ENCODE results near the gene TCL1B. TPM values are rescaled to one million over a fixed set of nuclear protein-coding genes. Genes with fewer than 3 reads are reported as not detected.
"Not testable (repeated sequence)": the region's sequence is repeated elsewhere in the genome, so short reads cannot be mapped to it uniquely, and the experiment has no call there.

TCL1B gene
- total RNA-seq, 3 donors from 2014 or later = not detected

DNA sequence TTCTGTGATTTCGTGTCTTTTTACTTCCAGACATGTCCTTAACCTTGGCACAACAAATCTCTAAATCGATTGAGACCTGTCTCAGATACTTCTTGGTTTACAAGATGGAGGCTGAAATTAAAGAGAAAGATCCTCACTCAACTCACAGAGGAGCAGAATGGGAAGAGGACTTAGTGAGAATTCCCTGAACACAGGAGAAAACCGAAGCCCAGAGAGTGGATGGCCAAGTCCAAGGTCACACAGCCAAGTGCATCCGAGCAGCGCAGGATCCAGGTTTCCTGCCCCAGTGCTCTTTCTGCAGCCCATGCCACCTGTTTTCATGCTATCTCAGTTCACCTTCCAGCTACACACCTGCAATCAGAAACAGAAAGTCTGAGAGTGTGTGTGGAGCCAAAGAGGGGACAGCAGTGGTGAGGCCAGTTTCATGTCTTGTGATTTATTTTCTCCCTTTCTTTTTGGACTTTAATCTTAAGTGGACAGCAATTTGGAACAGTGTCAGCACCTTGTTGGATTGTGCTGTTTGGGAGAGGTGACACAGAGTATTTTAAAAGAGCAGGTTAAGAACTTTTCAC is 22.9 kb upstream of the TCL1B start:
- DNase-seq = no peak
- intact Hi-C loops (cut with DNase I, micrococcal nuclease) = no loop called here

DNA sequence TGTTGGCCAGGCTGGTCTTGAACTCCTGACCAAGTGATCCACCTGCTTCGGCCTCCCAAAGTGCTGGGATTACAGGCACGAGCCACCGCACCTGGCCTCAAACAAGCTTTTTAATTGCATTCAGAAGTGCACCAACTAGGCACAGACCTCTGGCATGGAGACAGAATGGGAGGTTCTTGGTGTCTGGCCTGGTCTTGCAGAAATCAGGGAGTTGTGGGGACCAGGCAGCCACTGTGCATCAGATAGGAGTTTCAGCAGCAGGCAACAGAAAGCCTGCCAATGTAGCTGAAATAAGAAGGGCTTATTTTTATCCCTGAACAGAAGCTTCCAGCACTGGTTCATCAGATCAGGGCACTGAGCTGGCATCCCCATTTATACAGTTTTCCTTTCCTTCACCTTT is 22.2 kb upstream of the TCL1B start:
- no peaks in the 10 kb centered on the region for H3K36me3 ChIP-seq (ENCODE audit: low read depth)
- TF ChIP-seq, protein P1, sequence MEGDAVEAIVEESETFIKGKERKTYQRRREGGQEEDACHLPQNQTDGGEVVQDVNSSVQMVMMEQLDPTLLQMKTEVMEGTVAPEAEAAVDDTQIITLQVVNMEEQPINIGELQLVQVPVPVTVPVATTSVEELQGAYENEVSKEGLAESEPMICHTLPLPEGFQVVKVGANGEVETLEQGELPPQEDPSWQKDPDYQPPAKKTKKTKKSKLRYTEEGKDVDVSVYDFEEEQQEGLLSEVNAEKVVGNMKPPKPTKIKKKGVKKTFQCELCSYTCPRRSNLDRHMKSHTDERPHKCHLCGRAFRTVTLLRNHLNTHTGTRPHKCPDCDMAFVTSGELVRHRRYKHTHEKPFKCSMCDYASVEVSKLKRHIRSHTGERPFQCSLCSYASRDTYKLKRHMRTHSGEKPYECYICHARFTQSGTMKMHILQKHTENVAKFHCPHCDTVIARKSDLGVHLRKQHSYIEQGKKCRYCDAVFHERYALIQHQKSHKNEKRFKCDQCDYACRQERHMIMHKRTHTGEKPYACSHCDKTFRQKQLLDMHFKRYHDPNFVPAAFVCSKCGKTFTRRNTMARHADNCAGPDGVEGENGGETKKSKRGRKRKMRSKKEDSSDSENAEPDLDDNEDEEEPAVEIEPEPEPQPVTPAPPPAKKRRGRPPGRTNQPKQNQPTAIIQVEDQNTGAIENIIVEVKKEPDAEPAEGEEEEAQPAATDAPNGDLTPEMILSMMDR (IDR thresholded peaks at IDR 0.05) = no peak
- intact Hi-C loops (cut with DNase I, micrococcal nuclease) = no loop called here
- ATAC-seq (no peak), DNase-seq (no peak)
- H3K4me3 ChIP-seq = no peak overlapping the region
- no peaks in the 10 kb centered on the region for H3K9me3 ChIP-seq
- no peaks in the 10 kb centered on the region for H3K4me1 ChIP-seq (ENCODE audit: low read depth)

More for the DNA sequence above, 22.9 kb upstream of the TCL1B start:
- no peak for ATAC-seq
- H3K4me3 ChIP-seq = no peak overlapping the region
- H3K36me3 ChIP-seq (ENCODE audit: low read depth) = no peaks in the 10 kb centered on the region
- TF ChIP-seq, protein P1 (IDR thresholded peaks at IDR 0.05) = no peak
- no peaks in the 10 kb centered on the region for H3K4me1 ChIP-seq (ENCODE audit: low read depth)
- no peaks in the 10 kb centered on the region for H3K9me3 ChIP-seq

DNA sequence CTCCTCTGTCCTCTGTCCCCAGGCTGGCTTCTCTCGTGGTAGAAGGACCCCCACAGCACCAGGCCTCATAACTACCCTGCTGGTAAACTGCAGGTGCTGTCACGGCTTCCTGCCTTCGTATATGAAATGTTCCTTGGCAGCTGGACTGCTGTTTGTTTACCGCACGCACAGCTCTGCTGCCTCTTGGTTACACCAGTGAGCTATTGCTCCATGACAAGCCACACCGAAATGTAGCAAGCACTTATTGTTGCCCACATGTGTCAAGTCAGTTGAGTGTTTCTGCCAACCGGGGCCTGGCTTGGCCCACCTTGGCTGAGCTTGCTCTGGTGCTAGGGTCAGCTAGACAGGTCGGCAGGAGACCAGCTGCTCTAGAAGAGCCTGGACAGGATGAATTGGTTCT is 21.7 kb upstream of the TCL1B start:
- Histone ChIP-seq H3K4me3 (no peak overlapping the region), H3K36me3 (ENCODE audit: low read depth) (no peaks in the 10 kb centered on the region), H3K9me3 (no peaks in the 10 kb centered on the region), H3K4me1 (ENCODE audit: low read depth) (no peaks in the 10 kb centered on the region)
- intact Hi-C loops (cut with DNase I, micrococcal nuclease) = no loop called here
- ATAC-seq (peak; percentile 16), DNase-seq (no peak)
- TF ChIP-seq, protein P1 (IDR thresholded peaks at IDR 0.05) = no peak

DNA sequence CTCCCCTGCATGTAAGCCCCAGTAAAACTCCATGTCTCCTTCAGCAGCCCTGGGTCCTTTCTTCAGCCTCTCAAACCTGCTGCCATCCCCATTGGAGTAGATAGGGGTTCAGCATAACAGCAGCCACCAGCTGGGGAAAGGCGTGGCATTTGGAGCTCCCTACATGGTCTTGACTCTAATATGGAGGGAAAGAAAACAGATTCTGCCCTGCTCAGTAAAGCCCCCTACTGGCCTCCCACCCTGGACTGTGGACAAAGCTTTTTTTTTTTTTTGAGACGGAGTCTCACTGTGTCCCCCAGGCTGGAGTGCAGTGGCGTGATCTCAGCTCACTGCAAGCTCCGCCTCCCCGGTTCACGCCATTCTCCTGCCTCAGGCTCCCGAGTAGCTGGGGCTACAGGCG is 20.7 kb upstream of the TCL1B start:
- H3K4me1 ChIP-seq (ENCODE audit: low read depth); H3K4me3 ChIP-seq; ATAC-seq; H3K9me3 ChIP-seq; H3K36me3 ChIP-seq (ENCODE audit: low read depth); DNase-seq; intact Hi-C loops (cut with DNase I, micrococcal nuclease): not testable (repeated sequence)

DNA sequence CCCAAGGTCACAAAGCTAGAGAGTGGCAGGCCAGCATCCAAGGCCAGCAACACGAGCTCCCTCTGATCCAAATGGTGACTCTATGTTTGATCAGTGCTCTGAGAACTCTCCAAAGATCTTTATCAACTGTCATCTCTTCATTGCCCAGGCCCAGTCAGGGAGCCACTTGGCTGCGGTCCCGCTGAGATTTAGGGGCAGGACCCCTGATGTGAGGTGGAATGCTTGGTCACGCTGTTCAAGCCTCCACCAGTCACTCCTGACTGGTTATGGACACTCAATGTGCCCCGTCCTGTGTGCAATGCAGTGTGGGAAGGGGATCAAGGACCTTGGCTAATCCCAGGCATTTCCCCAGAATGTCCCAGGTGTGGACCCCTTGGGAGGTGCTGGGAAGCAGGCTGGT is 19.8 kb upstream of the TCL1B start:
- TF ChIP-seq, protein P1 (IDR thresholded peaks at IDR 0.05) = no peak
- Histone ChIP-seq H3K9me3 (no peaks in the 10 kb centered on the region), H3K4me1 (ENCODE audit: low read depth) (no peaks in the 10 kb centered on the region), H3K4me3 (no peak overlapping the region), H3K36me3 (ENCODE audit: low read depth) (no peaks in the 10 kb centered on the region)
- ATAC-seq (no peak), DNase-seq (no peak)
- intact Hi-C loops (cut with DNase I, micrococcal nuclease) = no loop called here

DNA sequence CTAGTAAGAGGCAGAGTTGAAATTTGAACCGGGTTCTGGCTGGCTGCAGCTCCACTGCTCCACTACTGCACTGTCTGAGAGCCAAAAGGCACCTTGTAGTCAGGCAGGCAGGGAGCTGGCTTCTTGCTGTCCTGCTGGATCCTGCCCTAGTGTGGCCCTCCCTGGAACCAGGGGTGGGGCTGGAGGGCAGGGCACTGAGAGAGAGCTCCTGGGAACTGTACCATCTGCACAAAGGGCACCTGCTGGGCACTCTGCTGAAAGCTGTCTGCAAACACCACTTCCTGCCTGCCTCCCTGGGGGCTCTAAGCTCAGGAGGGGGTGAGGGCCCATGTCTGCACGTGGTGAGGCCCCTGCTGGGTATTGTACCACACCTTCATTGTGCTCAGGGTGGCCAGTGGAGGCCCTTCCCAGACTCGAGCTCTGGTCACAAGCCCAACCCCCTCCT is 19.0 kb upstream of the TCL1B start:
- intact Hi-C loops (cut with DNase I, micrococcal nuclease) = no loop called here
- no peak for DNase-seq
- H3K4me3 ChIP-seq = no peak overlapping the region
- H3K36me3 ChIP-seq (ENCODE audit: low read depth) = no peaks in the 10 kb centered on the region
- no peaks in the 10 kb centered on the region for H3K4me1 ChIP-seq (ENCODE audit: low read depth)
- TF ChIP-seq, protein P1 (IDR thresholded peaks at IDR 0.05) = no peak
- no peaks in the 10 kb centered on the region for H3K9me3 ChIP-seq
- peak; percentile 39 for ATAC-seq
